HCT116 (cell line): ENCODE results near the gene TOP2B. TPM values are rescaled to one million over a fixed set of nuclear protein-coding genes. Genes with fewer than 3 reads are reported as not detected.

Experiments used
- ATAC-seq: fragments of 200-7000 bp; cut with Tn5 transposase; 2 replicates; pipeline ENCODE4 v1.9.1; 2020; ENCODE audit warnings: mild to moderate bottlenecking, moderate library complexity
- BruUV-seq: library from RNA; stranded (reverse); fragments of 400-500 nt; replicated peaks from 2 replicates; lab custom pipeline; 2021; lab: Mats Ljungman, UMichigan
- CTCF ChIA-PET: fragments of 300-600 bp; sonication (Branson Sonifier 250); formaldehyde crosslinking; loops from one replicate; lab custom pipeline; 2021; ENCODE audit warnings: antibody characterized with exemption; lab: Charles Lee
- POLR2A ChIA-PET: fragments of 300-600, 350-600 bp; sonication (Branson Sonifier 250); formaldehyde crosslinking; loops from one replicate; lab custom pipeline; 2021; ENCODE audit warnings: antibody characterized with exemption; lab: Charles Lee
- RAD21 ChIA-PET, 2 experiments: fragments of 300-600 bp; sonication (Branson Sonifier 250); formaldehyde crosslinking; loops; one replicate each; lab custom pipeline; 2023; ENCODE audit warnings: low total read pairs in 2 of 2; ENCODE audit not compliant: uncharacterized antibody in 2 of 2, unreplicated experiment in 2 of 2, low non-redundant PET in 1 of 2; lab: Charles Lee
- DNase-seq: peaks from one replicate; pipeline ENCODE4 v3.0.0-alpha.2; 2010; ENCODE audit warnings: low read depth, low spot score
- H2AFZ ChIP-seq: fragments of 200-600 bp; shearing (Covaris generic), sonication (generic); 2 replicates; pipeline ENCODE4 v1.6.1; 2017; ENCODE audit warnings: low read depth, mixed run types, mixed read lengths, antibody characterized with exemption, low read length; ENCODE audit not compliant: poor library complexity, severe bottlenecking
- H3K27ac ChIP-seq: 2 replicates; pipeline ENCODE4 v1.5.1; 2012; ENCODE audit warnings: low read depth, low read length
- H3K27me3 ChIP-seq: fragments of 200-600 bp; sonication (generic); 2 replicates; pipeline ENCODE4 v1.6.1; 2016; ENCODE audit warnings: mixed run types, low read length, mixed read lengths; ENCODE audit not compliant: insufficient read depth
- H3K36me3 ChIP-seq, 2 experiments: fragments of 200-500 bp in 1 of 2; fragments of 200-600 bp in 1 of 2; sonication (Bioruptor generic) in 1 of 2; sonication (generic) in 1 of 2; 2 replicates each; pipeline versions ENCODE4 v1.5.1 to v1.6.1; 2014 to 2016; ENCODE audit warnings: low read length in 2 of 2, inconsistent platforms in 1 of 2, mixed read lengths in 1 of 2, mixed run types in 1 of 2; ENCODE audit not compliant: insufficient read depth in 2 of 2, control insufficient read depth in 1 of 2
- H3K4me1 ChIP-seq, 2 experiments: fragments of 200-600 bp in 1 of 2; sonication (generic) in 1 of 2; 2 replicates each; pipeline versions ENCODE4 v1.5.1 to v1.6.1; 2012 to 2017; ENCODE audit warnings: low read length in 2 of 2, inconsistent platforms in 1 of 2, mild to moderate bottlenecking in 1 of 2, mixed read lengths in 1 of 2, mixed run types in 1 of 2, moderate library complexity in 1 of 2; ENCODE audit not compliant: insufficient read depth in 2 of 2, control insufficient read depth in 1 of 2
- H3K4me2 ChIP-seq: fragments of 200-600 bp; sonication (generic); 2 replicates; pipeline ENCODE4 v1.6.1; 2017; ENCODE audit warnings: mixed run types, low read length, mixed read lengths
- H3K4me3 ChIP-seq, 2 experiments: fragments of 200-600 bp in 1 of 2; sonication (generic) in 1 of 2; replicated peaks in 1 of 2; 2 replicates each; pipeline ENCODE4 v1.5.1; 2011 to 2016; ENCODE audit warnings: low read length in 2 of 2, control low read depth in 1 of 2, low read depth in 1 of 2, mild to moderate bottlenecking in 1 of 2, mixed read lengths in 1 of 2, mixed run types in 1 of 2
- H3K79me2 ChIP-seq: fragments of 200-600 bp; sonication (generic); 2 replicates; pipeline ENCODE4 v1.6.1; 2017; ENCODE audit warnings: mild to moderate bottlenecking, mixed run types, low read length, moderate library complexity, mixed read lengths; ENCODE audit not compliant: insufficient read depth
- H3K9ac ChIP-seq: fragments of 200-600 bp; sonication (generic); 2 replicates; pipeline ENCODE4 v1.6.1; 2016; ENCODE audit warnings: low read length, mixed read lengths
- H3K9me2 ChIP-seq: fragments of 200-600 bp; sonication (generic), shearing (Covaris generic); 2 replicates; pipeline ENCODE4 v1.6.1; 2017; ENCODE audit warnings: mixed run types, mild to moderate bottlenecking, moderate library complexity; ENCODE audit not compliant: insufficient read depth
- H3K9me3 ChIP-seq, 2 experiments: fragments of 200-500 bp in 1 of 2; fragments of 200-600 bp in 1 of 2; sonication (Bioruptor generic) in 1 of 2; sonication (generic) in 1 of 2; 2 replicates each; pipeline ENCODE4 v1.6.1; 2014 to 2017; ENCODE audit warnings: low read length in 2 of 2, mixed read lengths in 2 of 2, inconsistent platforms in 1 of 2, low read depth in 1 of 2, mild to moderate bottlenecking in 1 of 2, mixed run types in 1 of 2, moderate library complexity in 1 of 2; ENCODE audit not compliant: control insufficient read depth in 1 of 2, insufficient read depth in 1 of 2
- H4K20me1 ChIP-seq: fragments of 200-600 bp; sonication (generic), shearing (Covaris generic); 2 replicates; pipeline ENCODE4 v1.6.1; 2017; ENCODE audit warnings: mixed run types, mild to moderate bottlenecking, moderate library complexity; ENCODE audit not compliant: insufficient read depth
- CBX3 ChIP-seq: IDR thresholded peaks from 2 replicates; pipeline ENCODE4 v1.6.1; 2012; ENCODE audit warnings: low read depth
- EGR1 ChIP-seq: IDR thresholded peaks from 2 replicates; pipeline ENCODE4 v1.6.1; 2012; ENCODE audit warnings: low read depth
- ELF1 ChIP-seq: IDR thresholded peaks from 2 replicates; pipeline ENCODE4 v1.6.1; 2012; ENCODE audit warnings: low read depth, borderline replicate concordance
- EZH2phosphoT487 ChIP-seq: fragments of 200-600 bp; IDR thresholded peaks from 2 replicates; pipeline ENCODE4 v1.6.1; 2018; ENCODE audit warnings: antibody characterized with exemption, borderline replicate concordance
- FOSL1 ChIP-seq: IDR thresholded peaks from 2 replicates; pipeline ENCODE4 v1.6.1; 2012; ENCODE audit warnings: low read depth
- POLR2A ChIP-seq: IDR thresholded peaks from 2 replicates; pipeline ENCODE4 v1.7.0; 2011; ENCODE audit warnings: borderline replicate concordance; ENCODE audit not compliant: insufficient read depth, insufficient read length; ENCODE audit errors: extremely low read depth
- POLR2AphosphoS5 ChIP-seq: IDR thresholded peaks from 2 replicates; pipeline ENCODE4 v1.6.1; 2011; ENCODE audit warnings: mild to moderate bottlenecking, low read depth, low read length, moderate library complexity
- RAD21 ChIP-seq: IDR thresholded peaks from 2 replicates; pipeline ENCODE4 v1.6.1; 2012; ENCODE audit warnings: low read depth, mild to moderate bottlenecking
- SIN3A ChIP-seq: IDR thresholded peaks from 2 replicates; pipeline ENCODE4 v1.6.1; 2012; ENCODE audit warnings: low read depth
- SP1 ChIP-seq: IDR thresholded peaks from 2 replicates; pipeline ENCODE4 v1.6.1; 2012; ENCODE audit warnings: low read depth
- SRF ChIP-seq: IDR thresholded peaks from 2 replicates; pipeline ENCODE4 v1.6.1; 2012; ENCODE audit warnings: low read depth
- TCF7L2 ChIP-seq: IDR thresholded peaks from 2 replicates; pipeline ENCODE4 v1.7.0; 2011; ENCODE audit warnings: borderline replicate concordance, inconsistent platforms; ENCODE audit not compliant: insufficient read depth, insufficient read length; ENCODE audit errors: extremely low read depth
- YY1 ChIP-seq: IDR thresholded peaks from 2 replicates; pipeline ENCODE4 v1.6.1; 2011; ENCODE audit warnings: low read length, low read depth, moderate library complexity, mild to moderate bottlenecking; ENCODE audit not compliant: insufficient replicate concordance; ENCODE audit errors: extremely low read depth
- ZBTB33 ChIP-seq: IDR thresholded peaks from 2 replicates; pipeline ENCODE4 v1.6.1; 2011; ENCODE audit warnings: mild to moderate bottlenecking, low read length, moderate library complexity; ENCODE audit not compliant: insufficient replicate concordance; ENCODE audit errors: extremely low read depth
- ZFX ChIP-seq: fragments of 450-650 bp; IDR thresholded peaks from 2 replicates; pipeline ENCODE4 v1.6.1; 2017
- ZNF274 ChIP-seq: fragments of 200-500 bp; sonication (Bioruptor generic); IDR thresholded peaks from 2 replicates; pipeline ENCODE4 v1.6.1; 2014; ENCODE audit warnings: mild to moderate bottlenecking, low read depth, low read length, inconsistent platforms
- intact Hi-C: fragments of 100-400 bp; cut with micrococcal nuclease; formaldehyde crosslinking; loops from 2 replicates; pipeline ENCODE4 v1.10.0; 2022
- total RNA-seq: library from RNA; stranded (reverse); gene quantifications from one replicate; pipeline ENCODE4 v1.2.1, GENCODE V29; 2021; ENCODE audit not compliant: unreplicated experiment
- TF ChIP-seq, protein P1 (sequence below), 3 experiments: fragments of 200-600 bp in 1 of 3; sonication (generic) in 1 of 3; IDR thresholded peaks in 2 of 3; conservative IDR thresholded peaks in 1 of 3; 2 replicates each; pipeline ENCODE4 v1.5.1; 2012 to 2017; ENCODE audit warnings: low read depth in 2 of 3, low read length in 2 of 3, antibody characterized with exemption in 1 of 3, borderline replicate concordance in 1 of 3, control low read depth in 1 of 3, mild to moderate bottlenecking in 1 of 3, mixed read lengths in 1 of 3, mixed run types in 1 of 3, moderate library complexity in 1 of 3; ENCODE audit not compliant: insufficient read depth in 1 of 3
- TF ChIP-seq, protein P2 (sequence below): IDR thresholded peaks from 2 replicates; pipeline ENCODE4 v1.6.1; 2012; ENCODE audit warnings: low read depth
- TF ChIP-seq, protein P3 (sequence below): IDR thresholded peaks from 2 replicates; pipeline ENCODE4 v1.6.1; 2012

The TOP2B gene
- total RNA-seq, 1 experiment from 2014 or later: 101 TPM

DNA sequence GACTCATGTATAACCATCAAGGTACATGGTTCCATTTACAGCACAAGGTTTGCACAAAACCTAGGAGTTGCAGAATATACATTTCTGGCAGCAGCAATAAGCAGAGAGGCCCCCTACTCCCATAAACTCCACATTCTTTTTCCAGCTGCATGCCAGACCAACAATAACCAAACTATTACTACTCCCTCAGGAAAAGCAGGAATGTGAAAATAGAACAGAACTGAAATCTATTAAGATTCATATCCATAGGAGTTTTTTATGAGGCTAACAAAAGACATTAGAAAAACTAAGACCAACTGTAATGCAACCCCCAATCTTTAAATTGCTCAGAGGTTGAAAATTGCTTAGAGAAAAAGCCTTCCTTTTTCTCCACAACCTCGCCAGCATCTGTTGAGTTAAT, 27.6 kb upstream of the TOP2B start:
- intact Hi-C loops: no loop called here
- no peak for ATAC-seq
- H4K20me1 ChIP-seq: no peaks in the 10 kb centered on the region
- H3K4me1 ChIP-seq: no peaks in the 10 kb centered on the region
- no peak overlapping the region for H3K27ac ChIP-seq
- H3K9ac ChIP-seq: no peak overlapping the region
- ChIA-PET POLR2A (no interaction called here), RAD21 (no interaction called here), CTCF (no interaction called here)
- no peak overlapping the region for H3K4me2 ChIP-seq
- no TSS peak for BruUV-seq
- no peak overlapping the region for H3K4me3 ChIP-seq
- H3K27me3 ChIP-seq: peaks cover 36% of the 10 kb centered on the region; the same call in 1 of the 2 replicates
- DNase-seq: no peak
- TF ChIP-seq YY1: no peak
- no peak for TF ChIP-seq SP1
- TF ChIP-seq, protein P1, sequence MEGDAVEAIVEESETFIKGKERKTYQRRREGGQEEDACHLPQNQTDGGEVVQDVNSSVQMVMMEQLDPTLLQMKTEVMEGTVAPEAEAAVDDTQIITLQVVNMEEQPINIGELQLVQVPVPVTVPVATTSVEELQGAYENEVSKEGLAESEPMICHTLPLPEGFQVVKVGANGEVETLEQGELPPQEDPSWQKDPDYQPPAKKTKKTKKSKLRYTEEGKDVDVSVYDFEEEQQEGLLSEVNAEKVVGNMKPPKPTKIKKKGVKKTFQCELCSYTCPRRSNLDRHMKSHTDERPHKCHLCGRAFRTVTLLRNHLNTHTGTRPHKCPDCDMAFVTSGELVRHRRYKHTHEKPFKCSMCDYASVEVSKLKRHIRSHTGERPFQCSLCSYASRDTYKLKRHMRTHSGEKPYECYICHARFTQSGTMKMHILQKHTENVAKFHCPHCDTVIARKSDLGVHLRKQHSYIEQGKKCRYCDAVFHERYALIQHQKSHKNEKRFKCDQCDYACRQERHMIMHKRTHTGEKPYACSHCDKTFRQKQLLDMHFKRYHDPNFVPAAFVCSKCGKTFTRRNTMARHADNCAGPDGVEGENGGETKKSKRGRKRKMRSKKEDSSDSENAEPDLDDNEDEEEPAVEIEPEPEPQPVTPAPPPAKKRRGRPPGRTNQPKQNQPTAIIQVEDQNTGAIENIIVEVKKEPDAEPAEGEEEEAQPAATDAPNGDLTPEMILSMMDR (IDR thresholded peaks at IDR 0.05 in 2 of 3, conservative IDR thresholded peaks at IDR 0.05 in 1 of 3; ENCODE audit: borderline replicate concordance in 1 of 3, insufficient read depth in 1 of 3, low read depth in 2 of 3, low read length in 2 of 3): no peak
- TF ChIP-seq ZNF274: no peak
- TF ChIP-seq CBX3: no peak
- TF ChIP-seq ZBTB33: no peak
- no peak for TF ChIP-seq SIN3A
- no peak for TF ChIP-seq POLR2A
- TF ChIP-seq FOSL1: no peak
- no peak for TF ChIP-seq RAD21
- TF ChIP-seq POLR2AphosphoS5: no peak
- no peak for TF ChIP-seq TCF7L2
- TF ChIP-seq EGR1: no peak
- no peak for TF ChIP-seq ZFX
- no peak for TF ChIP-seq ELF1
- TF ChIP-seq, protein P2, sequence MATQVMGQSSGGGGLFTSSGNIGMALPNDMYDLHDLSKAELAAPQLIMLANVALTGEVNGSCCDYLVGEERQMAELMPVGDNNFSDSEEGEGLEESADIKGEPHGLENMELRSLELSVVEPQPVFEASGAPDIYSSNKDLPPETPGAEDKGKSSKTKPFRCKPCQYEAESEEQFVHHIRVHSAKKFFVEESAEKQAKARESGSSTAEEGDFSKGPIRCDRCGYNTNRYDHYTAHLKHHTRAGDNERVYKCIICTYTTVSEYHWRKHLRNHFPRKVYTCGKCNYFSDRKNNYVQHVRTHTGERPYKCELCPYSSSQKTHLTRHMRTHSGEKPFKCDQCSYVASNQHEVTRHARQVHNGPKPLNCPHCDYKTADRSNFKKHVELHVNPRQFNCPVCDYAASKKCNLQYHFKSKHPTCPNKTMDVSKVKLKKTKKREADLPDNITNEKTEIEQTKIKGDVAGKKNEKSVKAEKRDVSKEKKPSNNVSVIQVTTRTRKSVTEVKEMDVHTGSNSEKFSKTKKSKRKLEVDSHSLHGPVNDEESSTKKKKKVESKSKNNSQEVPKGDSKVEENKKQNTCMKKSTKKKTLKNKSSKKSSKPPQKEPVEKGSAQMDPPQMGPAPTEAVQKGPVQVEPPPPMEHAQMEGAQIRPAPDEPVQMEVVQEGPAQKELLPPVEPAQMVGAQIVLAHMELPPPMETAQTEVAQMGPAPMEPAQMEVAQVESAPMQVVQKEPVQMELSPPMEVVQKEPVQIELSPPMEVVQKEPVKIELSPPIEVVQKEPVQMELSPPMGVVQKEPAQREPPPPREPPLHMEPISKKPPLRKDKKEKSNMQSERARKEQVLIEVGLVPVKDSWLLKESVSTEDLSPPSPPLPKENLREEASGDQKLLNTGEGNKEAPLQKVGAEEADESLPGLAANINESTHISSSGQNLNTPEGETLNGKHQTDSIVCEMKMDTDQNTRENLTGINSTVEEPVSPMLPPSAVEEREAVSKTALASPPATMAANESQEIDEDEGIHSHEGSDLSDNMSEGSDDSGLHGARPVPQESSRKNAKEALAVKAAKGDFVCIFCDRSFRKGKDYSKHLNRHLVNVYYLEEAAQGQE: no peak
- TF ChIP-seq, protein P3, sequence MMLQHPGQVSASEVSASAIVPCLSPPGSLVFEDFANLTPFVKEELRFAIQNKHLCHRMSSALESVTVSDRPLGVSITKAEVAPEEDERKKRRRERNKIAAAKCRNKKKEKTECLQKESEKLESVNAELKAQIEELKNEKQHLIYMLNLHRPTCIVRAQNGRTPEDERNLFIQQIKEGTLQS: no peak
- no peak for TF ChIP-seq EZH2phosphoT487
- TF ChIP-seq SRF: no peak
- no peaks in the 10 kb centered on the region for H3K79me2 ChIP-seq
- no peak overlapping the region for H2AFZ ChIP-seq
- H3K9me3 ChIP-seq: no peaks in the 10 kb centered on the region
- no peaks in the 10 kb centered on the region for H3K36me3 ChIP-seq
- no peaks in the 10 kb centered on the region for H3K9me2 ChIP-seq
